Activated CD4-positive, CD25-positive, alpha-beta regulatory T cell treated with anti-CD3 and anti-CD28 coated beads, Interleukin-2, amount 50 U/mL, for 72 hours (primary cell): ENCODE measurements around the gene ENOSF1.

Experiments used
- DNase-seq: peaks from one replicate; pipeline ENCODE4 v3.0.0; 2021

The ENOSF1 gene

GRCh38 chr18:670522-670921, 41.9 kb downstream of the ENOSF1 start:
- no peak for DNase-seq

- no peak for DNase-seq
These were observed 43.4 kb downstream of the ENOSF1 start for GRCh38 chr18:669077-669476.

- DNase-seq = no peak
These were observed 44.2 kb downstream of the ENOSF1 start for GRCh38 chr18:668260-668659.

- no peak for DNase-seq
These were observed 45.8 kb downstream of the ENOSF1 start for GRCh38 chr18:666628-667027.

GRCh38 chr18:666177-666576, 46.3 kb downstream of the ENOSF1 start:
- DNase-seq = no peak

GRCh38 chr18:662197-662596, 50.2 kb downstream of the ENOSF1 start:
- no peak for DNase-seq

GRCh38 chr18:659597-659996, 52.8 kb downstream of the ENOSF1 start:
- DNase-seq = no peak

GRCh38 chr18:658947-659533, 53.4 kb downstream of the ENOSF1 start:
- DNase-seq = no peak

- DNase-seq = peak; percentile 68
These were observed 54.2 kb downstream of the ENOSF1 start for GRCh38 chr18:658001-658946.

- no peak for DNase-seq
These were observed 55.0 kb downstream of the ENOSF1 start, which contains the start of gene TYMS for GRCh38 chr18:657311-658000. TSS of gene TYMS (plus strand) at chr18:657653. CDS start at chr18:657743, 90 bp downstream.

GRCh38 chr18:655445-655844, 57.0 kb downstream of the ENOSF1 start:
- DNase-seq = no peak

- DNase-seq = no peak
These were observed 57.8 kb downstream of the ENOSF1 start for GRCh38 chr18:654601-655000.

- DNase-seq = no peak
These were observed 58.9 kb downstream of the ENOSF1 start for GRCh38 chr18:653512-653911.

- no peak for DNase-seq
These were observed 60.3 kb downstream of the ENOSF1 start for GRCh38 chr18:652131-652530.

GRCh38 chr18:650428-650858, 62.0 kb downstream of the ENOSF1 start:
- DNase-seq = no peak

GRCh38 chr18:649341-649740, 63.1 kb downstream of the ENOSF1 start:
- no peak for DNase-seq

GRCh38 chr18:647304-647703, 65.1 kb downstream of the ENOSF1 start:
- DNase-seq = no peak

- DNase-seq = no peak
These were observed 67.9 kb downstream of the ENOSF1 start for GRCh38 chr18:644395-645004.

- DNase-seq = no peak
These were observed 71.2 kb downstream of the ENOSF1 start for GRCh38 chr18:641224-641623.

GRCh38 chr18:635171-635570, 77.3 kb downstream of the ENOSF1 start:
- no peak for DNase-seq

- DNase-seq = no peak
These were observed 77.8 kb downstream of the ENOSF1 start for GRCh38 chr18:634551-635045.

- no peak for DNase-seq
These were observed 80.9 kb downstream of the ENOSF1 start for GRCh38 chr18:631560-631959.
